GM10248 (cell line): ENCODE measurements around the gene ACAP1.

Experiments
- CTCF ChIA-PET: fragments of 300-600 bp; sonication (Branson Sonifier 250); formaldehyde crosslinking; extraction: SDS; loops from one replicate; lab custom pipeline; 2021; ENCODE audit warnings: antibody characterized with exemption; lab: Yijun Ruan, JAX
- POLR2A ChIA-PET: fragments of 350-650 bp; sonication (Branson Sonifier 250); formaldehyde crosslinking; extraction: SDS; loops from one replicate; lab custom pipeline; 2020; ENCODE audit warnings: antibody characterized with exemption; lab: Yijun Ruan, JAX
- DNase-seq: peaks from one replicate; pipeline ENCODE4 v3.0.0; 2012; ENCODE audit errors: extremely low spot score
- TF ChIP-seq, protein P1 (sequence below): IDR thresholded peaks from 2 replicates; pipeline ENCODE4 v1.5.1; 2012; ENCODE audit warnings: mild to moderate bottlenecking, low read depth; ENCODE audit errors: extremely low read depth, missing control alignments, control extremely low read depth

Gene ACAP1

DNA sequence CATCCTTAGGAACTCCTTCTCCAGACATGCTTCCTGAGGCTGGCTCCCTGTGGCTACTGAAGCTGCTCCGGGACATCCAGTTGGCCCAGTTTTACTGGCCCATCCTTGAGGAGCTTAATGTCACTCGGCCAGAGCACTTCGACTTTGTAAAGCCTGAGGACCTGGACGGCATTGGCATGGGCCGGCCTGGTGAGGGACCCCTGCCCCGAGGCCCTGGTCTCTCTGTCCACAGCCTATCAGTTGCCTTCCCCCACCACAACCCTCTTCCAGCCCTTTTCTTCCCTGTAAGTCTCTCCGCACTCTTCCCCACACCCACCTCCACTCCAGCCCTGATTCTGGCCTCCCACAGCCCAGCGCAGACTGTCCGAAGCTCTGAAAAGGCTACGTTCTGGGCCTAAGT is 46.6 kb downstream of the ACAP1 start:
- ChIA-PET POLR2A (no interaction called here), CTCF (interaction anchor here (0.8 to 1.1 kb wide), 2 partner anchors 28 to 178 kb away, joined by 4 to 6 read pairs; partner anchors contain the start of gene TMEM95)
- TF ChIP-seq, protein P1, sequence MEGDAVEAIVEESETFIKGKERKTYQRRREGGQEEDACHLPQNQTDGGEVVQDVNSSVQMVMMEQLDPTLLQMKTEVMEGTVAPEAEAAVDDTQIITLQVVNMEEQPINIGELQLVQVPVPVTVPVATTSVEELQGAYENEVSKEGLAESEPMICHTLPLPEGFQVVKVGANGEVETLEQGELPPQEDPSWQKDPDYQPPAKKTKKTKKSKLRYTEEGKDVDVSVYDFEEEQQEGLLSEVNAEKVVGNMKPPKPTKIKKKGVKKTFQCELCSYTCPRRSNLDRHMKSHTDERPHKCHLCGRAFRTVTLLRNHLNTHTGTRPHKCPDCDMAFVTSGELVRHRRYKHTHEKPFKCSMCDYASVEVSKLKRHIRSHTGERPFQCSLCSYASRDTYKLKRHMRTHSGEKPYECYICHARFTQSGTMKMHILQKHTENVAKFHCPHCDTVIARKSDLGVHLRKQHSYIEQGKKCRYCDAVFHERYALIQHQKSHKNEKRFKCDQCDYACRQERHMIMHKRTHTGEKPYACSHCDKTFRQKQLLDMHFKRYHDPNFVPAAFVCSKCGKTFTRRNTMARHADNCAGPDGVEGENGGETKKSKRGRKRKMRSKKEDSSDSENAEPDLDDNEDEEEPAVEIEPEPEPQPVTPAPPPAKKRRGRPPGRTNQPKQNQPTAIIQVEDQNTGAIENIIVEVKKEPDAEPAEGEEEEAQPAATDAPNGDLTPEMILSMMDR: no peak
- DNase-seq: no peak

DNA sequence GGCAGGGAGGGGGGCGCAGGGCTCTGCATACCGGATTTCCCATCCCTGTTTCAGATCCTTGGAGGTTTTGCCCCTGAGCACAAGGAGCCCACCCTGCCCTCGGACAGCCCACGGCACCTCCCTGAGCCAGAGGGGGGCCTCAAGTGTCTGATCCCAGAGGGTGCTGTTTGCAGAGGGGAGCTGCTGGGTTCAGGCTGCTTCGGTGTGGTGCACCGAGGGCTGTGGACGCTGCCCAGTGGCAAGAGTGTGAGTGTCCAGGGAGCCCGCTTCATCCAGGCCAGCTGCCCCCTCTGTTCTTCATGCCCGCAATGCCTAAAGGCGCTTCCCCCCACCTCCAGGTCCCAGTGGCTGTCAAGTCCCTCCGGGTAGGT is 47.0 kb downstream of the ACAP1 start:
- POLR2A ChIA-PET: no interaction called here
- CTCF ChIA-PET: interaction anchor here (0.8 to 1.1 kb wide), 2 partner anchors 28 to 177 kb away, joined by 4 to 6 read pairs; partner anchors contain the start of gene TMEM95
- no peak for DNase-seq
- TF ChIP-seq, protein P1: no peak

DNA sequence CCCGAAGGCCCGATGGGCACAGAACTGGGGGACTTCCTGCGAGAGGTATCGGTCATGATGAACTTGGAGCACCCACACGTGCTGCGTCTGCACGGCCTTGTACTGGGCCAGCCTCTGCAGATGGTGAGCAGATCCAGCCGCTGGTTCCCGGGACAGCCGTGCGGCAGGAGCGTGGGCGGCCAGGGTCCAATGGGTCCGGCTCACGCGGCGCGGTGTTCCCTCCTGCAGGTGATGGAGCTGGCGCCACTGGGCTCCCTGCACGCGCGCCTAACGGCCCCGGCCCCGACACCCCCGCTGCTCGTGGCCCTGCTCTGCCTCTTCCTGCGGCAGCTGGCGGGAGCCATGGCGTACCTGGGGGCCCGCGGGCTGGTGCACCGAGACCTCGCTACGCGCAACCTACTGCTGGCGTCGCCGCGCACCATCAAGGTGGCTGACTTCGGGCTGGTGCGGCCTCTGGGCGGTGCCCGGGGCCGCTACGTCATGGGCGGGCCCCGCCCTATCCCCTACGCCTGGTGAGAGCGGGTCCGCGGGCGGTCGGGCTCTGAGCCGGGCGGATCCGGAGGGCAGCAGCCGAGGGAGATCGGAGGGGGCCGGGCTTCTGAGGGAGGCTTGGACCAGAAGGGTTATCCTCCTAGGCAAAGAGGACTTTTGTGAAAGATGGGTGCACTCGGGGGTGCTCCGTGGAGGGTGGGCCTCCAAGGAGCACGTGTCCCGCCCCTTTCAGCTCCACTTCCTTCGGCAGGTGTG is 47.6 kb downstream of the ACAP1 start:
- CTCF ChIA-PET: interaction anchor here (0.8 to 1.1 kb wide), 2 partner anchors 29 to 178 kb away, joined by 3 to 6 read pairs; partner anchors contain the start of gene TMEM95
- DNase-seq: peak; percentile 93

DNA sequence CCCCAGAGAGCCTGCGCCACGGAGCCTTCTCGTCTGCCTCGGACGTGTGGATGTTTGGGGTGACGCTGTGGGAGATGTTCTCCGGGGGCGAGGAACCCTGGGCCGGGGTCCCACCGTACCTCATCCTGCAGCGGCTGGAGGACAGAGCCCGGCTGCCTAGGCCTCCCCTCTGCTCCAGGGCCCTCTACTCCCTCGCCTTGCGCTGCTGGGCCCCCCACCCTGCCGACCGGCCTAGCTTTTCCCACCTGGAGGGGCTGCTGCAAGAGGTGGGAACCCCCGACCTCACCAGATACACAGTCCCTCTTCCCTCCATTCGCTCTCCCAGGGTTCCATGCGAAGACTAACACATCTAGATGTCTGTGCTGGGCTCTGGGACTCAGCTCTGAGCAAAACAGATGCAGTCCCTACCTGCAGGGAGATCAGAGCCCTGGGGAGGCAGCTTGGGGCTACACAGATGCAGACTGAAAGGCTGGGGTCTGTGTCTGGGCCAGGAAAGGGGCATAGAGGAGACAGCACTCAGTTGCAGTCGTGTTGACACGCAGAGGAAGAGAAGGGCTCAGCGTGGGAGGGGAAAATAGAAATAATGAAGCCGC is 48.3 kb downstream of the ACAP1 start:
- ChIA-PET CTCF (interaction anchor here (0.8 kb wide), 1 partner anchor 178 kb away, joined by 3 read pairs; no protein-coding TSS in a partner anchor), POLR2A (interaction anchor here (0.6 kb wide), 1 partner anchor 42 kb away, joined by 3 read pairs; no protein-coding TSS in a partner anchor)
- no peak for DNase-seq
- TF ChIP-seq, protein P1: no peak

More for the DNA sequence above, 47.6 kb downstream of the ACAP1 start:
- POLR2A ChIA-PET: interaction anchor here (0.6 kb wide), 1 partner anchor 42 kb away, joined by 3 read pairs; no protein-coding TSS in a partner anchor
- TF ChIP-seq, protein P1: no peak

DNA sequence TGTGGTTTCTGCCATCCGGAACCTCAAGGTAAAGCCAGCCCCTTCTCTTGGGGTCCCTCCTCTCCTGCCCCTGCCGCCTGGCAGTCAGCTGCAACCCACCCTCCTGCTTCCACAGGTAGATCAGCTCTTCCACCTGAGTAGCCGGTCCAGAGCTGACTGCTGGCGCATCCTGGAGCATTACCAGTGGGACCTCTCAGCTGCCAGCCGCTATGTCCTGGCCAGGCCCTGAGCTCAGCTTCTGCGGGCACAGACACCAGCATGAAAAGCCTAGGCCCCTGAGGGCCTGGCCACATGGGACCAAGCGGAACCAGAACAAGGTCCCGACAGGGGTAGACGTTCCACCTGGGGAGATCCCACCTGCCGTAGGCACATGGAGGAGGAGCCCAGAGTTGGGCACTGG is 52.5 kb downstream of the ACAP1 start:
- ChIA-PET POLR2A (interaction anchor here (0.5 kb wide), 1 partner anchor 298 kb away, joined by 3 read pairs; no protein-coding TSS in a partner anchor), CTCF (interaction anchor here (1.0 to 3.3 kb wide), 4 partner anchors 9 to 172 kb away, joined by 4 to 12 read pairs (median 8); no protein-coding TSS in a partner anchor)
- no peak for DNase-seq
- TF ChIP-seq, protein P1: no peak
